Measurements from ENCODE around the gene TUBB8B.
"Not testable (repeated sequence)": the region's sequence is repeated elsewhere in the genome, so short reads cannot be mapped to it uniquely, and the experiment has no call there.

The TUBB8B gene

DNA sequence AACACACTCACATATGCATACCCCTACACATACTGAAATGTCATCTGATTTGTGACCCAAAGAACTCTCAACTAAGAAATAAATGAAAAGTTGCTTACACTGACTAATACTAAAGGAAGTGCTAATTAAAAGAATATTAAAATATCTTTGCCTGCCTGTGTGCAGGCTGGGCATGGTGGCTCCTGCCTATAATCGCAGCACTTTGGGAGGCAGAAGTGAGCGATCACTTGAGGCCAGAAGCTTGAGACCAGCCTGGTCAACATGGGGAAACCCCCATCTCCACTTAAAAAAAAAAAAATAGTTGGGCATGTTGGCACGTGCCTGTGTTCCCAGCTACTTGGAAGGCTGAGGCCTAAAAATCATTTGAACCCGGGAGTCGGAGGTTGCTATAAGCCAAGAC is 14.9 kb upstream of the TUBB8B start:
- POLR2A ChIA-PET; CTCF ChIA-PET; DNase-seq (ENCODE audit: extremely low spot score): not testable (repeated sequence)

DNA sequence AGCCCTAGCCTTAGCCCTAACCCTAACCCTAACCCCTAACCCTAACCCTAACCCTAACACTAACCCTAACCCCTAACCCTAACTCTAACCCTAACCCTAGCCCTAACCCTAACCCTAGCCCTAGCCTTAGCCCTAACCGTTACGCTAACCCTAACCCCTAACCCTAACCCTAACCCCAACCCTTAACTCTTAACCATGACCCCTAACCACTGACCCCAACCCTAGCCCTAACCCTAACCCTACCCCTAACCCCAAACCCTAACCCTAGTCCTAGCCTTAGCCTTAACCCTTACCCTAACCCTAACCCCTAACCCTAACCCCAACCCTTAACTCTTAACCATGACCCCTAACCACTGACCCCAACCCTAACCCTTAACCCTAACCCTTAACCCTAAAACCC is 14.2 kb upstream of the TUBB8B start:
- DNase-seq (ENCODE audit: extremely low spot score); CTCF ChIA-PET; POLR2A ChIA-PET: not testable (repeated sequence)

DNA sequence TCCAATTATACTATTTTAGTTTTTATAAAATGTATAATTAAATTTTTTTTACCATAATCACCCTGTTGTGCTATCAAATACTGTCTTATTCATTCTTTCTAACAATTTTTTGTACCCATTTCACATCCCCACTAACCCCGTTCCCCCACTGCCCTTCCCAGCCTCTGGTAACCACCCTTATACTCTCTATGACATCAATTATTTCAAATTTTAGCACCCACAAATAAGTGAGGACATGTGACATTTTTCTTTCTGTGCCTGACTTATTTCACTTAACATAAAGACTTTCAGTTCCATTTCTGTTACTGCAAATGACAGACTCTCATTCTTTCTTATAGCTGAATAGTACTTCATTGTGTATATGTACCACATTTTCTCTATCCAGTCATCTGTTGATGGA is 5.0 kb upstream of the TUBB8B start:
- CTCF ChIA-PET, result not testable (repeated sequence)

DNA sequence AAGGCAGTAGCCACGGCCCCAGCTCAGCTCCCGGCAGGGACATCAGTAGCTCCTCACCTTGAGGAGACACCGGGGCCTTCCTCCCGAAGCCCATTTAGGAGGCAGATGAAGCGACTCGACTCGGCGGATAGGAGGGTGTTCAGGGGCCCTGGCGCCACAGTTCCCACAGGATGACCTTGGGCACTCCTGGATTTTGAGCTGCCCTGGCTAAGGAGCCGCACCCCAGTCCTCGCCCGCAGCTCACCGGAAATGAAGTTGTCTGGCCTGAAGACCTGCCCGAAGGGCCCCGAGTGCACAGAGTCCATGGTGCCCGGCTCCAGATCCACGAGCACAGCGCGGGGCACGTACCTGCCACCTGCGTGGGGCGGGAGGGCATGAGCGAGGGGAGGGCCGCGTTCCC is 719 bp downstream of the TUBB8B start:
- CTCF ChIA-PET; POLR2A ChIA-PET; DNase-seq (ENCODE audit: extremely low spot score): not testable (repeated sequence)

More for the DNA sequence above, 5.0 kb upstream of the TUBB8B start:
- POLR2A ChIA-PET; DNase-seq (ENCODE audit: extremely low spot score): not testable (repeated sequence)

DNA sequence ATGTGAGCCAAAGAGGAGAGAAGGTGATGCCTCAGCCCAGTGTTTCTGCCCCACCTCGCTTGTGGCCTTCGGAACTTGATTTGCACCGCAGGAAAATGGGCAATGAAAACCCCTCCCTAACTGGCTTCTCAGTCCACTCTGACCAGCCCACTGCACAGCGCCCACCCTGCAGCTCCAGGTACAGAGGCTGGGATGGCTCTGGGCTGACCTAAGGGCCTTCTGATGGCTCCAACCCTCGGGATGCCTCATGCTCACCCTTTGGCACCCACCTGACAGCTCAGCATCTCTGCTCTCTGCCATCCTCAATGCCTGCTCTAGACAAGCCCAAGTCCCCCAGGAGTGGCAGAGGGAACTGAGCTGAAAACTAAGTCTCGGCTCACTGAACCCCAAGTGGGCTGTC is 36.2 kb downstream of the TUBB8B start:
- POLR2A ChIA-PET; CTCF ChIA-PET; DNase-seq (ENCODE audit: extremely low spot score): not testable (repeated sequence)

DNA sequence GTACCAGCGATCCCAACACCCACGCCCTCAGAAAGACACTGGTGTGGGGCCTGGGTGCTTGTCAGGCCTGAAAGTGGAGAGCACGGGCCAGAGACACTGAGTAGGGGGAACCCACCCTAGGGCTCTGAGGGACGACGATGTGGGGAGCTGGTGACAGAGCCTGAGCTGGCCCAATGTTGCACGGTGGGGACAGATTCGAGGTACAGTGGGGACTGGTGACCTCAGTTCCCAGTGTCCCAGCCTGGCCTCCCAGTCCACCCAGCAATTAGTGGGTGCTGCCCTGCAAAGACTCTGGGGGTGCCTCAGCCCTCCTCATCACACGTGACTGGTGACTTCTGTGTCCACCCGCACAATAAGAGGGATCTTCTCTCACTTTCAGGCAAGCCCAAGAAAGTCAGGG is 36.6 kb downstream of the TUBB8B start:
- DNase-seq (ENCODE audit: extremely low spot score); CTCF ChIA-PET; POLR2A ChIA-PET: not testable (repeated sequence)

DNA sequence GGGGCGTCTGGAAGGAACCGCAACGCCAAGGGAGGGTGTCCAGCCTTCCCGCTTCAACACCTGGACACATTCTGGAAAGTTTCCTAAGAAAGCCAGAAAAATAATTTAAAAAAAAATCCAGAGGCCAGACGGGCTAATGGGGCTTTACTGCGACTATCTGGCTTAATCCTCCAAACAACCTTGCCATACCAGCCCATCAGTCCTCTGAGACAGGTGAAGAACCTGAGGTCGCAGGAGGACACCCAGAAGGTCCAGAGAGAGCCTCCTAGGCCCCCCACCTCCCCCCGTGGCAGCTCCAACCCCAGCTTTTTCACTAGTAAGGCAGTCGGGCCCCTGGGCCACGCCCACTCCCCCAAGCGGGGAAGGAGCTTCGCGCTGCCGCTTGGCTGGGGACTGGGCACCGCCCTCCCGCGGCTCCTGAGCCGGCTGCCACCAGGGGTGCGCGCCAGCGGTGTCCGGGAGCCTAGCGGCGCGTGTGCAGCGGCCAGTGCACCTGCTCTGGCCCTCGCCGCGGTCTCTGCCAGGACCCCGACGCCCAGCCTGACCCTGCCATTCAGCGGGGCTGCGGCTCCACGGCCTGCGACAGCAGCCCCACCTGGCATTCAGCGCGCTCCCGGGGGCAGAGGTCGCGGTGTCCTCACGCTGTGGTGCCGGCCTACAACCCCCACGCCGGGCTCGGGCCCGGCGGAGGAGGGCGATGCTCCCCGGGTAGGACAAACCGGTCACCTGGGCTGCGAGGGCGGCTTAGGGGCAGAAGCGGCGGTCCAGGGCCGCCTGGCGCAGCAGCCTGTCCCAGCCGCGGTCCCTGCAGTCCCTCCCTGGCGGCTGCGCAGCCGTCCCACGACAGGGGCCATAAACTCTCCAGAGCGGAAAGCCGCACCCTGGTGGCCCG is 37.8 kb downstream of the TUBB8B start:
- CTCF ChIA-PET; DNase-seq (ENCODE audit: extremely low spot score); POLR2A ChIA-PET: not testable (repeated sequence)

DNA sequence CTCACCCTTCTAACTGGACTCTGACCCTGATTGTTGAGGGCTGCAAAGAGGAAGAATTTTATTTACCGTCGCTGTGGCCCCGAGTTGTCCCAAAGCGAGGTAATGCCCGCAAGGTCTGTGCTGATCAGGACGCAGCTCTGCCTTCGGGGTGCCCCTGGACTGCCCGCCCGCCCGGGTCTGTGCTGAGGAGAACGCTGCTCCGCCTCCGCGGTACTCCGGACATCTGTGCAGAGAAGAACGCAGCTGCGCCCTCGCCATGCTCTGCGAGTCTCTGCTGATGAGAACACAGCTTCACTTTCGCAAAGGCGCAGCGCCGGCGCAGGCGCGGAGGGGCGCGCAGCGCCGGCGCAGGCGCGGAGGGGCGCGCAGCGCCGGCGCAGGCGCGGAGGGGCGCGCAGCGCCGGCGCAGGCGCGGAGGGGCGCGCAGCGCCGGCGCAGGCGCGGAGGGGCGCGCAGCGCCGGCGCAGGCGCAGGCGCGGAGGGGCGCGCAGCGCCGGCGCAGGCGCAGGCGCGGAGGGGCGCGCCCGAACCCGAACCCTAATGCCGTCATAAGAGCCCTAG is 38.7 kb downstream of the TUBB8B start:
- DNase-seq (ENCODE audit: extremely low spot score); CTCF ChIA-PET; POLR2A ChIA-PET: not testable (repeated sequence)

DNA sequence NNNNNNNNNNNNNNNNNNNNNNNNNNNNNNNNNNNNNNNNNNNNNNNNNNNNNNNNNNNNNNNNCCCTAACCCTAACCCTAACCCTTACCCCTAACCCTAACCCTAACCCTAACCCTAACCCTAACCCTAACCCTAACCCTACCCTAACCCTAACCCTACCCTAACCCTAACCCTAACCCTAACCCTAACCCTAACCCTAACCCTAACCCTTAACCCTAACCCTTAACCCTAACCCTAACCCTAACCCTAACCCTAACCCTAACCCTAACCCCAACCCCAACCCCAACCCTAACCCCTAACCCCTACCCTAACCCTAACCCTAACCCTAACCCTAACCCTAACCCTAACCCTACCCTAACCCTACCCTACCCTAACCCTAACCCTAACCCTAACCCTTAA is 39.5 kb downstream of the TUBB8B start:
- POLR2A ChIA-PET; DNase-seq (ENCODE audit: extremely low spot score); CTCF ChIA-PET: not testable (repeated sequence)
